GM18505 (cell line): ENCODE data around the gene GFM1.
A peak's percentile ranks its signal among the peaks of the same experiment; 100 is the strongest.

Experiments used
- ATAC-seq: cut with Tn5 transposase; IDR thresholded peaks from one replicate; pipeline ENCODE4 v1.9.1; 2021; ENCODE audit not compliant: unreplicated experiment
- POLR2A ChIP-seq: IDR thresholded peaks from 4 replicates; pipeline ENCODE4 v1.6.1; 2011; ENCODE audit warnings: borderline replicate concordance; ENCODE audit not compliant: insufficient read depth, insufficient read length; ENCODE audit errors: extremely low read depth

Gene GFM1

GRCh38 chr3:158727206-158728060 lies 83.1 kb downstream of the GFM1 start:
- ATAC-seq: peak; percentile 49
- TF ChIP-seq POLR2A: no peak

DNA sequence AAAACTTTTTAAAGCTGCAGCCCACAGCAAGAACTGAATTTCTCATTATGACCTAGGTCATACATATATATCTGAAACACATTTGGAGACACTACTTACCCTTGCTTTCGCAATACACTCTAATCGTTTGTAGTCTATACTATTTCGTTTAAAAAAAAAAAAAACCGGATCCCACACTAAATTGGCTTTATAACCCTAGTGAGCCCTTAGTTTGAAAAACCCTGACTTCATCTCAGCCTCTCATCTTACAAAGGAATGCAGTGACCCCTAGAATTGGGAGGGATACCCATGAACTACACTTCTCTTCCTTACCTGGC lies 83.7 kb downstream of the GFM1 start:
- no peak for TF ChIP-seq POLR2A
- no peak for ATAC-seq

- no peak for TF ChIP-seq POLR2A
- no peak for ATAC-seq
Measured at GRCh38 chr3:158728851-158729250, 84.5 kb downstream of the GFM1 start.

GRCh38 chr3:158731486-158731885 lies 87.2 kb downstream of the GFM1 start:
- TF ChIP-seq POLR2A: no peak
- no peak for ATAC-seq

GRCh38 chr3:158731938-158732855 lies 87.9 kb downstream of the GFM1 start, which contains the start of gene RARRES1:
TSS of gene RARRES1 (minus strand) at chr3:158732457. CDS start at chr3:158732415, 42 bp downstream.
- peak; percentile 82 for ATAC-seq
- no peak for TF ChIP-seq POLR2A

GRCh38 chr3:158732856-158733200 lies 88.5 kb downstream of the GFM1 start:
- ATAC-seq: no peak
- TF ChIP-seq POLR2A: no peak

- ATAC-seq: no peak
- TF ChIP-seq POLR2A: no peak
Measured at GRCh38 chr3:158733656-158734055, 89.3 kb downstream of the GFM1 start.

- TF ChIP-seq POLR2A: no peak
- ATAC-seq: no peak
Measured at GRCh38 chr3:158735296-158736033, 91.1 kb downstream of the GFM1 start.

GRCh38 chr3:158737410-158737809 lies 93.1 kb downstream of the GFM1 start:
- no peak for ATAC-seq

DNA sequence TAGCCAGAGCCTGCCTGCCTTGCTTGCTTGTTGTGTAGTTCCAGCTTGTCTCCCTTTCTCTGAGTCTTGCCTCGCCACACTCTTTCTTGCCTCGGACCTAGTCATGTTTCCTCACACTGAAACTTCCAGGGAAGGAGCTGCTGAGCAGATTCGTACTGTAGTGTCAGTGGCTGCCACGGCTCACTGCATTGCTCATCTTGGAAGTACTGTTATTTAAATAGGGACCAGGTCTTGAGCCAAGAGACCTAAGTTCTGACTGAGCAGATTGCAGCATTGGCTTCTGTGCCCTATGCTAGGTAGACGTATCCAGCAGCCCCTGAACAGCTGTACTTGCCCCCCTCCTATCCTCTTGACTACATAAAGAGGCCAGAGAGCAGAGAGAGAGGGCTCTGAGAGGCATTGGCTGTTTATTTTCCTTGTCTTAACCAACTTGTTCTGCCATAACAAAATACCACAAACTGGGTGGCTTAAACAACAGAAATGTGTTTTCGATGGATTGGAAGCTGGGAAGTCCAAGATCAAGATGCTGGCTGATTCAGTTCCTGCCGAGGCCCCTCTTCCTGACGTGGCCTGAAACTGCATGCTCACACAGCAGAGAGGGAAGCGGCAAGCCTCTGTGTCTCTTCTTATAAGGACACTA lies 93.8 kb downstream of the GFM1 start:
- TF ChIP-seq POLR2A: no peak
- no peak for ATAC-seq

More at GRCh38 chr3:158737410-158737809, 93.1 kb downstream of the GFM1 start:
- no peak for TF ChIP-seq POLR2A

- no peak for TF ChIP-seq POLR2A
- no peak for ATAC-seq
Measured at GRCh38 chr3:158738653-158739052, 94.3 kb downstream of the GFM1 start.

- no peak for ATAC-seq
- TF ChIP-seq POLR2A: no peak
Measured at GRCh38 chr3:158739078-158739477, 94.8 kb downstream of the GFM1 start.

GRCh38 chr3:158739661-158740060 lies 95.3 kb downstream of the GFM1 start:
- ATAC-seq: no peak

More at GRCh38 chr3:158739661-158740060, 95.3 kb downstream of the GFM1 start:
- TF ChIP-seq POLR2A: no peak
